Measurements from ENCODE around the gene ZNF236.

DNA sequence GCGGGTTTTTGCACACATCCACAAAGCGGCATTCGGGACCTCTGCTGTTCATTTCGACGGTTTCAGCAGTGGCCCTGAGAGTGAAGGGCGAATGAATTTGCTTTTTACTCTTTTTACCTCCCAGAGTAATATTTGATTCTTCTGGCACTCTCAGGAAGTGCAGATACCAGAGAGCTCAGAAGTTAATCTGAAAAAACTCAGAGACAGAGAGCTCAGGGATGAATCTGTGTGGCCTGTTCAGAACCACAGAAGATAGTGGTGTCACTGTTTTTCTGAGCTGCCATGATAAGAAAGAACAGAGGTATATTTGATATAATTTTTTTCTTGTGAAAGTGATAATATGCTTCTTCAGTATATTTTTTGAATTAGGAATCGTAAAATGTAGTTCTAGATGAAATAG lies 181.0 kb downstream of the ZNF236 start:
- TF ChIP-seq CTCF (IDR thresholded peaks at IDR 0.05) = no peak
- TF ChIP-seq POLR2A (IDR thresholded peaks at IDR 0.05) = no peak
